ENCODE measurements around the gene DENND2D. TPM values are rescaled to one million over a fixed set of nuclear protein-coding genes. Genes with fewer than 3 reads are reported as not detected.
A peak's percentile ranks its signal among the peaks of the same experiment; 100 is the strongest.

DENND2D gene
- total and polyA plus RNA-seq, 9 of the 15 experiments (the other 6 are each of a cell fraction or from before 2014, with no cell fraction given): 0.08 to 0.44 (median 0.13) TPM; not detected in 6

- TF ChIP-seq ZFP1 (CRISPR knock-in tag; IDR thresholded peaks at IDR 0.05) (0 out of 2 replicates have a peak, but pooled peaks have one; percentile 34), FOXM1 (IDR thresholded peaks at IDR 0.05; ENCODE audit: low read depth) (peak; percentile 97), FOXM1 (CRISPR knock-in tag; IDR thresholded peaks at IDR 0.05; ENCODE audit: low read depth) (no peak), ZNF764 (CRISPR knock-in tag; IDR thresholded peaks at IDR 0.05; ENCODE audit: low read depth) (no peak), MTA3 (IDR thresholded peaks at IDR 0.05; ENCODE audit: borderline replicate concordance) (peak; percentile 70; the same call in 1 of the 2 replicates), PRMT5 (CRISPR knock-in tag; IDR thresholded peaks at IDR 0.05) (no peak), MTA2 (IDR thresholded peaks at IDR 0.05; ENCODE audit: low read depth) (peak; percentile 99), EP400 (IDR thresholded peaks at IDR 0.05) (peak; percentile 53; the same call in 1 of the 2 replicates), MYNN (IDR thresholded peaks at IDR 0.05) (peak; percentile 62; the same call in 1 of the 2 replicates), MYNN (CRISPR knock-in tag; IDR thresholded peaks at IDR 0.05) (no peak), SPI1 (IDR thresholded peaks at IDR 0.05; ENCODE audit: borderline replicate concordance, low read depth, low read length) (no peak), CREB1 (IDR thresholded peaks at IDR 0.05) (peak; percentile 48; the same call in 1 of the 2 replicates), CREB1 (CRISPR knock-in tag; IDR thresholded peaks at IDR 0.05) (no peak), ZBTB40 (IDR thresholded peaks at IDR 0.05) (no peak), ZBTB40 (CRISPR knock-in tag; IDR thresholded peaks at IDR 0.05) (no peak), TRIM25 (IDR thresholded peaks at IDR 0.05; ENCODE audit: borderline replicate concordance) (no peak), ZNF134 (CRISPR knock-in tag; conservative IDR thresholded peaks at IDR 0.05) (peak; percentile 65), PHF20 (IDR thresholded peaks at IDR 0.05; ENCODE audit: partially characterized antibody) (no peak), BRD9 (IDR thresholded peaks at IDR 0.05; ENCODE audit: low read depth, partially characterized antibody) (no peak), PYGO2 (tag; IDR thresholded peaks at IDR 0.05) (peak; percentile 90), ZNF583 (CRISPR knock-in tag; IDR thresholded peaks at IDR 0.05) (peak; percentile 82)
Measured at GRCh38 chr1:111161843-111162487, 38.5 kb downstream of the DENND2D start (continued).

Measured in K562 (cell line).